ENCODE results near the gene KIAA1671. TPM values are rescaled to one million over a fixed set of nuclear protein-coding genes. Genes with fewer than 3 reads are reported as not detected.

Gene KIAA1671
- total and polyA plus RNA-seq, 2 of the 4 experiments (the other 2 are of a cell fraction), result 0.02 TPM; not detected in 1

- Histone ChIP-seq H3K4ac (ENCODE audit: low read depth, low read length) (no peak overlapping the region), H3K4me3 (ENCODE audit: insufficient read depth, low read depth, low read length) (no peak overlapping the region), H2BK20ac (ENCODE audit: low read depth, low read length) (no peak overlapping the region), H2BK120ac (ENCODE audit: low read depth, low read length) (no peak overlapping the region), H2AK5ac (ENCODE audit: low read depth, low read length) (no peak overlapping the region), H4K20me1 (ENCODE audit: insufficient read depth, low read length) (no peaks in the 10 kb centered on the region), H2AFZ (replicated peaks; ENCODE audit: low read length, poor library complexity) (no peak overlapping the region), H4K8ac (ENCODE audit: low read depth in 2 of 2, low read length in 2 of 2) (no peak overlapping the region), H3K27me3 (ENCODE audit: control insufficient read depth, insufficient read depth, low read length) (no peaks in the 10 kb centered on the region), H3K79me1 (ENCODE audit: low read depth in 1 of 2, low read length in 2 of 2) (no peaks in the 10 kb centered on the region), H3K27ac (ENCODE audit: insufficient read depth, low read length) (no peak overlapping the region), H3K9me1 (ENCODE audit: insufficient read depth, low read length) (no peaks in the 10 kb centered on the region), H2AK9ac (replicated peaks; ENCODE audit: low read depth, low read length, poor library complexity) (no peak overlapping the region), H4K91ac (ENCODE audit: insufficient read depth, low read depth, low read length) (no peak overlapping the region), H3K56ac (ENCODE audit: extremely low read depth, insufficient read depth, low read length) (no peak overlapping the region), H3K36me3 (ENCODE audit: control insufficient read depth, insufficient read depth, low read length) (no peaks in the 10 kb centered on the region), H4K5ac (ENCODE audit: low read depth, low read length) (no peak overlapping the region), H3K4me1 (ENCODE audit: control insufficient read depth, insufficient read depth, low read length) (no peaks in the 10 kb centered on the region), H3K14ac (replicated peaks; ENCODE audit: low read depth, low read length) (no peak overlapping the region), H2BK15ac (ENCODE audit: low read depth, low read length) (no peak overlapping the region), H3K9ac (ENCODE audit: low read depth, low read length) (no peak overlapping the region), H3K4me2 (ENCODE audit: low read depth, low read length) (no peak overlapping the region), H3K23ac (ENCODE audit: low read depth, low read length) (no peak overlapping the region), H2BK5ac (ENCODE audit: low read depth, low read length, poor library complexity, severe bottlenecking) (no peak overlapping the region), H3K18ac (ENCODE audit: low read depth, low read length) (no peak overlapping the region), H3K9me3 (ENCODE audit: control insufficient read depth, insufficient read depth, low read length) (no peaks in the 10 kb centered on the region)
- intact Hi-C loops (cut with micrococcal nuclease) (no loop called here), in situ Hi-C loops (cut with MboI; ENCODE audit: low sequenced_read_pairs) (no loop called here), dilution Hi-C loops (cut with HindIII; ENCODE audit: low sequenced_read_pairs, unreplicated experiment) (no loop called here)
- POLR2A ChIA-PET (ENCODE audit: unreplicated experiment), result no interaction called here
- ATAC-seq (ENCODE audit: low read depth) (no peak), DNase-seq (no peak)
- 87% methylated on average over 3 of the region's 8 CpGs; no CpG with 5 or more reads in 1 of the 2 experiments for WGBS, 2 experiments (ENCODE audit: extremely low coverage in 2 of 2, insufficient read length in 1 of 2)
- no peak for TF ChIP-seq MAZ (IDR thresholded peaks at IDR 0.05; ENCODE audit: borderline replicate concordance, low read depth, low read length)
- TF ChIP-seq CTCF (conservative IDR thresholded peaks at IDR 0.05; ENCODE audit: low read depth, low read length), result no peak
- no peak for TF ChIP-seq RFX5 (IDR thresholded peaks at IDR 0.05; ENCODE audit: low read depth, low read length)
- TF ChIP-seq MAFK (IDR thresholded peaks at IDR 0.05; ENCODE audit: low read depth, low read length), result no peak
- TF ChIP-seq BHLHE40 (IDR thresholded peaks at IDR 0.05; ENCODE audit: low read depth, low read length), result no peak
- no peak for TF ChIP-seq CHD1 (IDR thresholded peaks at IDR 0.05; ENCODE audit: low read depth, low read length)
- no peak for TF ChIP-seq CEBPB (IDR thresholded peaks at IDR 0.05; ENCODE audit: low read depth, low read length)
- no peak for TF ChIP-seq NFE2L2 (IDR thresholded peaks at IDR 0.05; ENCODE audit: low read depth, low read length)
- no peak for TF ChIP-seq FOS (IDR thresholded peaks at IDR 0.05; ENCODE audit: low read depth, low read length)
- TF ChIP-seq POLR2A (IDR thresholded peaks at IDR 0.05; ENCODE audit: low read depth, low read length), result no peak
- no peak for TF ChIP-seq RCOR1 (IDR thresholded peaks at IDR 0.05; ENCODE audit: insufficient replicate concordance, low read length)
- no peak for TF ChIP-seq USF2 (IDR thresholded peaks at IDR 0.05; ENCODE audit: low read depth, low read length)
- no peak for TF ChIP-seq ELK1 (IDR thresholded peaks at IDR 0.05; ENCODE audit: borderline replicate concordance, low read depth, low read length)
- CTCF ChIA-PET, result no interaction called here
- no TSS peak for BruUV-seq (replicated peaks)
These were observed 48.2 kb downstream of the KIAA1671 start for GRCh38 chr22:25000686-25001085.
